ENCODE data around the gene GNB1.

Gene GNB1

GRCh38 chr1:1928231-1929101, 37.6 kb upstream of the GNB1 start:
- DNase-seq: no peak
- H2BK5ac ChIP-seq (ENCODE audit: low read length): no peak overlapping the region
- H2BK120ac ChIP-seq (ENCODE audit: low read depth, low read length): no peak overlapping the region
- no peak overlapping the region for H2BK15ac ChIP-seq (replicated peaks; ENCODE audit: low read depth)
- no peaks in the 10 kb centered on the region for H3K79me2 ChIP-seq (ENCODE audit: control insufficient read depth, insufficient read depth, low read length)
- no peaks in the 10 kb centered on the region for H3K4me1 ChIP-seq (ENCODE audit: control insufficient read depth, low read depth, low read length)
- no peak overlapping the region for H3K18ac ChIP-seq (ENCODE audit: low read length)
- H4K8ac ChIP-seq (ENCODE audit: low read depth, low read length): no peak overlapping the region
- H3K36me3 ChIP-seq (ENCODE audit: control insufficient read depth, insufficient read depth, low read length): no peaks in the 10 kb centered on the region
- no peak overlapping the region for H3K23ac ChIP-seq (ENCODE audit: low read length)
- H3K27ac ChIP-seq (ENCODE audit: low read depth, low read length): no peak overlapping the region
- no CpG with 5 or more reads among the region's 34 CpGs for WGBS (ENCODE audit: extremely low coverage, insufficient coverage, low lambda C conversion rate)
- no peak overlapping the region for H3K4me2 ChIP-seq (ENCODE audit: low read length)
- no peaks in the 10 kb centered on the region for H3K27me3 ChIP-seq (ENCODE audit: insufficient read depth, low read length, poor library complexity)
- no peaks in the 10 kb centered on the region for H3K79me1 ChIP-seq (ENCODE audit: low read length)
- H3K4ac ChIP-seq (ENCODE audit: low read depth, low read length): no peak overlapping the region
- no peak overlapping the region for H2AK5ac ChIP-seq (ENCODE audit: low read length)
- no peak overlapping the region for H3K4me3 ChIP-seq (ENCODE audit: low read length)
- H3K9ac ChIP-seq (ENCODE audit: low read length): no peak overlapping the region
- no peak overlapping the region for H4K5ac ChIP-seq (ENCODE audit: low read length)
- no peak overlapping the region for H3K56ac ChIP-seq (ENCODE audit: low read length)

- Histone ChIP-seq H3K4me3 (ENCODE audit: low read length) (no peak overlapping the region), H3K4me1 (ENCODE audit: control insufficient read depth, low read depth, low read length) (no peaks in the 10 kb centered on the region), H3K27me3 (ENCODE audit: insufficient read depth, low read length, poor library complexity) (no peaks in the 10 kb centered on the region), H2AK5ac (ENCODE audit: low read length) (no peak overlapping the region), H3K9ac (ENCODE audit: low read length) (no peak overlapping the region), H3K4ac (ENCODE audit: low read depth, low read length) (no peak overlapping the region), H2BK120ac (ENCODE audit: low read depth, low read length) (no peak overlapping the region), H3K4me2 (ENCODE audit: low read length) (no peak overlapping the region), H3K56ac (ENCODE audit: low read length) (no peak overlapping the region), H4K5ac (ENCODE audit: low read length) (no peak overlapping the region), H2BK15ac (replicated peaks; ENCODE audit: low read depth) (no peak overlapping the region), H3K23ac (ENCODE audit: low read length) (no peak overlapping the region), H3K79me2 (ENCODE audit: control insufficient read depth, insufficient read depth, low read length) (no peaks in the 10 kb centered on the region), H3K79me1 (ENCODE audit: low read length) (no peaks in the 10 kb centered on the region), H3K36me3 (ENCODE audit: control insufficient read depth, insufficient read depth, low read length) (no peaks in the 10 kb centered on the region), H4K8ac (ENCODE audit: low read depth, low read length) (no peak overlapping the region), H3K27ac (ENCODE audit: low read depth, low read length) (no peak overlapping the region), H2BK5ac (ENCODE audit: low read length) (no peak overlapping the region), H3K18ac (ENCODE audit: low read length) (no peak overlapping the region)
- DNase-seq: no peak
- no CpG with 5 or more reads among the region's 25 CpGs for WGBS (ENCODE audit: extremely low coverage, insufficient coverage, low lambda C conversion rate)
Measured at GRCh38 chr1:1927751-1928150, 36.9 kb upstream of the GNB1 start.

DNA sequence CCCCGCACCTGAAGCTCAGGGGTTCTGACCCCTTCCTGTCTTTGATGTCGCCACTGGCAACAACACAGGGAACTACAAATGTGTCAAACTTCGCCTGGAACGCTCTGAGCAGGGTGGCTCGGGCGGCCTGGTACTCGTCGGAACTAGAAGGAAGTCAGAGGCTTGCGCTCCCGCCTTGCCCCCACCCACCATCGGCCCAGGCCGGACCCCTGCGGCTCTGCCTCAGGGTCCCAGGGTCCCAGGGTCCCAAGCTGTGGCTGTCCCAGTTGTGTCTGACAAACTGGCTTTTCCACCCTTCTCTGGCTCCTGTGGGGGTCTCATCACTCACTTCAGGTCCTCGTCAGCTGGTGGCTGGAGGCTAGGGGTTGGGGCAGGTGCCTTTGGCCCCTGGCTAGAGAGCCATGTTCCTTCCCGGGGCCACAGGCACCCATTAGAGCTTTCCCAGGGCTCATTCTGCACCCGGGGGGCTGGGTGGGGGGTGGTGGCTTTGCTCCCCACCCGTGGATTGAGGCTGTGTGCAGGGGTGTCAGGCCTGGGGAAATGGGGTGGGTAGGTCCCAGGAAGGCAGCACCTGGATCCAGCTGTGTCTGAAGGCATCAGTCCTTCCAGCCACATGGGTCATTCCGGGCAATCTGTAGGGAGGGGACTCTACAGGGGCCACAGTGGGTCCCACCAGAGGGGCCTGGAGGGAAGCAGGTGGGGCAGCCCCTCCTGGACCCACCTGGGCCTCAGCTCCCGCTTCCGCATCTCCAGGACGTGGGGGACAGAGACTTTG, 36.2 kb upstream of the GNB1 start:
- no peak overlapping the region for H3K56ac ChIP-seq (ENCODE audit: low read length)
- no peak overlapping the region for H3K4me3 ChIP-seq (ENCODE audit: low read length)
- no CpG with 5 or more reads among the region's 21 CpGs for WGBS (ENCODE audit: extremely low coverage, insufficient coverage, low lambda C conversion rate)
- H3K4ac ChIP-seq (ENCODE audit: low read depth, low read length): no peak overlapping the region
- H3K23ac ChIP-seq (ENCODE audit: low read length): no peak overlapping the region
- no peaks in the 10 kb centered on the region for H3K27me3 ChIP-seq (ENCODE audit: insufficient read depth, low read length, poor library complexity)
- H3K4me1 ChIP-seq (ENCODE audit: control insufficient read depth, low read depth, low read length): no peaks in the 10 kb centered on the region
- H2AK5ac ChIP-seq (ENCODE audit: low read length): no peak overlapping the region
- no peak overlapping the region for H4K8ac ChIP-seq (ENCODE audit: low read depth, low read length)
- H3K18ac ChIP-seq (ENCODE audit: low read length): no peak overlapping the region
- no peak overlapping the region for H2BK15ac ChIP-seq (replicated peaks; ENCODE audit: low read depth)
- DNase-seq: no peak
- no peaks in the 10 kb centered on the region for H3K36me3 ChIP-seq (ENCODE audit: control insufficient read depth, insufficient read depth, low read length)
- H3K79me2 ChIP-seq (ENCODE audit: control insufficient read depth, insufficient read depth, low read length): no peaks in the 10 kb centered on the region
- H3K79me1 ChIP-seq (ENCODE audit: low read length): no peaks in the 10 kb centered on the region
- no peak overlapping the region for H3K4me2 ChIP-seq (ENCODE audit: low read length)
- no peak overlapping the region for H3K9ac ChIP-seq (ENCODE audit: low read length)
- no peak overlapping the region for H2BK5ac ChIP-seq (ENCODE audit: low read length)
- no peak overlapping the region for H4K5ac ChIP-seq (ENCODE audit: low read length)
- no peak overlapping the region for H2BK120ac ChIP-seq (ENCODE audit: low read depth, low read length)
- no peak overlapping the region for H3K27ac ChIP-seq (ENCODE audit: low read depth, low read length)

GRCh38 chr1:1926346-1926811, 35.5 kb upstream of the GNB1 start:
- Histone ChIP-seq H3K79me1 (ENCODE audit: low read length) (no peaks in the 10 kb centered on the region), H3K9ac (ENCODE audit: low read length) (no peak overlapping the region), H2BK15ac (replicated peaks; ENCODE audit: low read depth) (no peak overlapping the region), H3K36me3 (ENCODE audit: control insufficient read depth, insufficient read depth, low read length) (no peaks in the 10 kb centered on the region), H3K4me3 (ENCODE audit: low read length) (no peak overlapping the region), H3K4ac (ENCODE audit: low read depth, low read length) (no peak overlapping the region), H3K18ac (ENCODE audit: low read length) (no peak overlapping the region), H3K79me2 (ENCODE audit: control insufficient read depth, insufficient read depth, low read length) (no peaks in the 10 kb centered on the region), H3K27ac (ENCODE audit: low read depth, low read length) (no peak overlapping the region), H3K56ac (ENCODE audit: low read length) (no peak overlapping the region), H4K5ac (ENCODE audit: low read length) (no peak overlapping the region), H2BK5ac (ENCODE audit: low read length) (no peak overlapping the region), H3K4me1 (ENCODE audit: control insufficient read depth, low read depth, low read length) (no peaks in the 10 kb centered on the region), H4K8ac (ENCODE audit: low read depth, low read length) (no peak overlapping the region), H3K27me3 (ENCODE audit: insufficient read depth, low read length, poor library complexity) (no peaks in the 10 kb centered on the region), H3K23ac (ENCODE audit: low read length) (no peak overlapping the region), H3K4me2 (ENCODE audit: low read length) (no peak overlapping the region), H2AK5ac (ENCODE audit: low read length) (no peak overlapping the region), H2BK120ac (ENCODE audit: low read depth, low read length) (no peak overlapping the region)
- DNase-seq: no peak
- WGBS (ENCODE audit: extremely low coverage, insufficient coverage, low lambda C conversion rate): no CpG with 5 or more reads among the region's 26 CpGs

DNA sequence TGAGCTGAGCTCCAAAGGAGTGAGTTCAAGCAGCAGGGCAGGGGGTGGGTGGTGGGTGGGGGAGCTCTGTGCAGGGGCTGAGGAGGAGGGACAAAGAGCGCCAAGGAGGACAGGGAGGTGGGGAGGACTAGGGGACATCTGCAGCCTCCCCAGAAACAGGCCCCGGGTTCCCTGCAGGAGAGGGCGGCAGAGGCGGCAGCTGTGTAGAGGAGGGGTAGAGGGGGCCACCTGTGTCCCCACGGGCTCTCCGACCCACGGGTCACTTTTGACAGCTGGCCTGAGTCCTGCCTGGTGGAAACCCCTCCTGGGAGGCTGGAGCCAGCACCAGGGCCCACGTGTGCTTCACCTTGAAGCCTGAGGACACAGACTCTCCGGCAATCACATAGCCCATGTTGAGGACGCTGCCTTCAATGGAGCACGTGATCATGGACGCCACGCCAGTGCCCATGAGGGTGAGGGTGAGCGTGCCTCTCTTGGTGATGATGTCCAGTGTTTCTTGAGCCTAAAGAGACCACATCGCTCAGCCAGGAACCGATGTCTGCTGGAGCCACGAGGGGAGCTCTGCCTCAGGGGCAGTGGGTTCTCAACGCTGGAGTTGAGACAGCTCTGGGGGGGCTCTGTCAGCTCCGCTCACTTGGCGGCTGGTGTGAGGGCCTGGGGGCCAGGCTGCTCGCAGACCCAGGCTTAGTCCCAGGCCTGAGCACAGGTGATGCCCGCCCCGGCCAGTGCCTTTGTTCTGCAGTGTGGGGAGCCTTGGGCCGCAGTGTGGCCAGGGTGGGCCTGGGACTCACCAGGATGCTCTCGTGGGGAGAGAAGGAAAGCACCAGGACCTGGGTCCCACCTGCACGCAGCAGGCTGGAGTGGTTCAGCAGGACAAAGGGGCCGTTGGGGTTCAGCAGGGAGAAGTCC, 34.8 kb upstream of the GNB1 start:
- H3K27ac ChIP-seq (ENCODE audit: low read depth, low read length): no peak overlapping the region
- DNase-seq: no peak

More for the DNA sequence above, 34.8 kb upstream of the GNB1 start:
- no peak overlapping the region for H3K56ac ChIP-seq (ENCODE audit: low read length)
- no peaks in the 10 kb centered on the region for H3K36me3 ChIP-seq (ENCODE audit: control insufficient read depth, insufficient read depth, low read length)
- H2BK120ac ChIP-seq (ENCODE audit: low read depth, low read length): no peak overlapping the region
- no peak overlapping the region for H2AK5ac ChIP-seq (ENCODE audit: low read length)
- H3K4ac ChIP-seq (ENCODE audit: low read depth, low read length): no peak overlapping the region
- no peak overlapping the region for H3K9ac ChIP-seq (ENCODE audit: low read length)
- H4K8ac ChIP-seq (ENCODE audit: low read depth, low read length): no peak overlapping the region
- H3K4me3 ChIP-seq (ENCODE audit: low read length): no peak overlapping the region
- no peaks in the 10 kb centered on the region for H3K79me1 ChIP-seq (ENCODE audit: low read length)
- no peak overlapping the region for H3K4me2 ChIP-seq (ENCODE audit: low read length)
- H3K27me3 ChIP-seq (ENCODE audit: insufficient read depth, low read length, poor library complexity): no peaks in the 10 kb centered on the region
- H3K79me2 ChIP-seq (ENCODE audit: control insufficient read depth, insufficient read depth, low read length): no peaks in the 10 kb centered on the region
- H3K4me1 ChIP-seq (ENCODE audit: control insufficient read depth, low read depth, low read length): no peaks in the 10 kb centered on the region
- no peak overlapping the region for H3K23ac ChIP-seq (ENCODE audit: low read length)
- no peak overlapping the region for H2BK5ac ChIP-seq (ENCODE audit: low read length)
- WGBS (ENCODE audit: extremely low coverage, insufficient coverage, low lambda C conversion rate): no CpG with 5 or more reads among the region's 27 CpGs
- no peak overlapping the region for H4K5ac ChIP-seq (ENCODE audit: low read length)
- H2BK15ac ChIP-seq (replicated peaks; ENCODE audit: low read depth): no peak overlapping the region
- H3K18ac ChIP-seq (ENCODE audit: low read length): no peak overlapping the region
